Measurements from ENCODE around the gene NCKAP5. TPM values are rescaled to one million over a fixed set of nuclear protein-coding genes. Genes with fewer than 3 reads are reported as not detected.

Gene NCKAP5
- total RNA-seq, 1 donor, result not detected

DNA sequence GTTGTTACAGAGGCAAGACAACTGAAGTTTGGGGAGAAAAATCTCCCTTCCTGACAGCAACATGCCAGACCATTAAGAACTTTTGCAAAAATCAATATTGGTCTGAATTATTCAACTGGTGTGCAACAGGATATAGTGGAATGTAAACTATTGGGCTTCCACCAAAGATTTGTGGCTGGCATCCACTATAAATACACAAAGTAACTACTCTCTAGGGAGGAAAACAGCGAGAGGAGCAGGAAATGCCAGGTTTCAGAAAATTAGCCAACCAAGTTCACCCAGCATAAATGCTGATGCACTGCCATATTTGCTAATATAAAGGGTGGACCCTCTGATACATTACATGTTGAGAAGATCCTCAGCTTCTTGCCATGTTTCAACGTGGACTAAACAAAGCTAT, 630.6 kb downstream of the NCKAP5 start:
- DNase-seq (ENCODE audit: low read depth in 2 of 3, low spot score in 2 of 3), result no peak

DNA sequence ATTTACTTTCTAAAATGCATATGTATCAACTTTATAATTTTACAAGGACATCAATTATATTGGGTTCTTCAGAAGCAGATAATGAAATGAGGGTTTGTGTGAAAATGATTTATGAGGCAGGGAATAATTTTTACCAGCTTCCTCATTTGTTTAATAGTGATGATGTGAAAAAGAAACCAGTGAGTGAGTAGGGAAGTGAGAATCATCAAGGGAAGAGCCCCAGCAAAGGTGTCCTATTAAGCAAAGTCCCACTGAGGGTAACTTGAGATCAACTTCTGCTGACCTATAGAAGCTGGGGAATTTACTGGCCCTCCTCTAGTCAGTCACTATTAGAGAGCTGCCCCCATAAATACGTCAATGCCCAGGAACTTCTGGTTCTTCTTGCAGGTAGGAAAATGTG, 631.5 kb downstream of the NCKAP5 start:
- no peak for DNase-seq (ENCODE audit: low read depth in 2 of 3, low spot score in 2 of 3)

DNA sequence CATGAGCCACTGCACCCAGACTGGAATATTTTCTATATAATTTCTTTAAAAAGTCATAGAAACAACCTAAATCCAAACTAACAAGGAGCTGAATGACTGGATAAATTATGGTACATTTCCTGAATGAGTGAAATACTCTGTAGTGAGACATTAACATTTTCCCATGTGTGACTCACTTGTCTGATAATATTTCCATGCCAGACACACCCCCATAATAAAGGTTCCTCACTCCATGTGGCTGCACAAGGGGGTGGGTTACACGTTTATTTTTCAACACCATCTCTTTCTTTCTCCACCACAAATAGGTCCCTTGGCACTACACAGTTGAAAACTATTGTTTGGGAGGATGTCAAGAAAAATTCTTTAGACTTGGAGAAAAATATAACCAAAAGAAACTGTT, 632.0 kb downstream of the NCKAP5 start:
- no peak for DNase-seq (ENCODE audit: low read depth in 2 of 3, low spot score in 2 of 3)

DNA sequence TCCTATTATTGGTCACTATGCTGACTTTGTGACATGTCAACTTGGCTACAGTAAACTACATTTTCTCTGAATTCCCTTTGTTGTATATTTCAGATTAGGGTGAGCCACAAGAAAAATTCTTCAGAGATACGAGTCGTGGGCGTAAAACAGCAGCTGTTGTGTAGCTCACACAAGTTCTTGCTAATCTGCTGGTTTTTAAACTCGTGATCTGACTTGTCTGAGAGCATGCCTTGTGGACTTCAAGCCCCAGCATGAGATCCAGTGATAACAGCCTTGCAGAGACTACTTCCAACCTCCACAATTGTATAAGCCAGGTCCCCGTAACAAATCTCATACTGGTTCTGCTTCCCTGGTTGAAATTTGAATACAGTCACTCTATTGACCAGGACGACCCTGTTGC, 638.5 kb downstream of the NCKAP5 start:
- DNase-seq (ENCODE audit: low read depth in 2 of 3, low spot score in 2 of 3), result no peak

DNA sequence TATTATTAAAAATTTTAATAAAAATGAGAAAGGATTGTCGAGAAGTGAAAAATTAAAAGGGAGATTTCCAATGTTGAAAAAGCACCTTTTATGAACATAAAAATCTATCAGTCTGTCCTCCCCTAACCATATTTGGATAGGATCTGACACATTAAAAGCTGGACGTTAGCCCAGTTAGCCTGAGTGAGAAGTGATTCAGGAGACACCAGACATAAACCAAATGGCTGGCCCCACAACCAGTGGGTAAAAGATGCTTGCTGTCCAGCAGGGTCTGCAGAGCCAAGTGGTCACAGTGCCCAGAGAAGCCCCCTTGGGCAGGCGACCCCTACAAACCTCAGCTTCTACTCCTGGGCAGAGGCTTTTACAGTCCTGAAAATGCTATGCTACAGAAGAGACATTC, 644.5 kb downstream of the NCKAP5 start:
- no peak for DNase-seq (ENCODE audit: low read depth in 2 of 3, low spot score in 2 of 3)

DNA sequence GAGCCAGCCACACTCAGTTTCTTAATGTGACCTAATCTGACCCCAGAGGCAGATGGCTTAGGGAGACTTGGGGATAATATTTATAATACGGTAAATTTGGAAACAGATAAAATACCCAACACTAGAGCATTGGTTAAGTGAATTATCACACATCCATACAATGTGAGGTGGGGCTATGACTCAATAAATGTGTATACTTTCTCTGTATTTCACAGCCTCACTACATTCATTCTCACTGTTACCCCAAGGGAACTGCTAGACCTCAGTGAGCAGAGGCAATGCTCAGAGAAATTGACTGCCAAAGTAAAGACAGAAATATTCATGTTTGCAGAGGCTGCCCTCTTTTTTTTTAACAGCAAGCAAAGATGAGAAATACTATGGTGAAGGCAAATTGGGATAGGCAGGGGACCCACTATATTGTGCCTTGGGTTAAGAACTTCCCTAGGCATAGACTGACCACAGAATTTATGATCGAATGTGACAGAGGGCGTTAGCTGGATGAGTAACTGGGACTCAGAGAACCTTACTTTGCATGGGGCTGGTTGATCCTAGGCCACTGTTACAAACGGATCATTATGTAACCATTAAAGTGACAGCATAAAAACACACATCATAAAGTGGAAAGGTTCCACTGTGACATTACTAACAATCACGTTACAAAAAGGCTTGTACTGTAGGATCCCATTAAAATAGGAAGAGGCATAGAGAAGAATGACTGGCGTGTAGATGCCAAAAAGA, 652.3 kb downstream of the NCKAP5 start:
- DNase-seq (ENCODE audit: low read depth in 2 of 3, low spot score in 2 of 3), result no peak

DNA sequence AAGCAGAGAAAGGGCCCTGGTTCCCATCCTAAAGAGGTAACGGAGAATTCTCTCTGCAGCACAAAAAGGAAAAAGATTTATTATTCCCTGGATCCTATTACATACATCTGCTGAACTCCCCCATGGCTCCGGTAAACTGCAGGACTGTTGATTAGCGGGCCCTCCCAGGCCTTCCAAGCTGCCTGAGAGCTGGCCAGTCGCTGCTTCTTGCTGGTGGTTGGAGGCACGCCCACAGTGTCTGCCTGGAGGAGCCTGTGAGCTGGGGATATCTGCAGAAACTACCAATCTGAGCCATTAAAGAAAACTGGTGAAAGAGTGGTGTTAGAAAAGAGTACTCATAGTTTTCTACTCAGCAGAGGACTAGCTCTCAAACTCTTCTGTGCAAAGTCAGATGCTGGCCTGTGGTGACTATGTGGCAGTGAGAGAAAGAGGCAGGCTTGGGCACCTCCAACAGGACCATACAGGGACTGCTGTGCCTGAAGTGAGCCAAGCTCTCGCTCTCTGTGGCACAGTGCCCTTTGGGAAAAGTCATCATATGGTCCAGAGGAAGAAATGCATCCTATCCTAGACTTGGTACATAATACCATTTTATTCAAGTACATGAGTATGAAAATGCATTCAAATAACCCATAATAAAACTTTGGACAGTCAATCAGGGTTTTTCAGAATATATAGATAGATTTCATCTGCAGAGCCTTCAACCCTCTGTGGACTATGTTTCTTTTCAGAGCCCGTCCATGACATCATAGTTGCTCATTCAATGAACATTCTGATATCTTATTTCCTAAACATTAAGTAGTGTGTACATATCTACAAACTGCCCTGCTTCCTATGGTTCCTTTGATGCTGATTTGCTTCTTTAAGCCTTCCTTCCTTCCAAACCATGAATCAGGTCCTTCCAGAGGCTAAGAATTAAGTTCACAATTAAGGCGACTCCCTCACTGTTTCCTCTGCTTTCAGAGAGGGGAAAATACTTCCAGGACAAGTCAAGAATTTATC, 656.2 kb downstream of the NCKAP5 start:
- DNase-seq (ENCODE audit: low read depth in 2 of 3, low spot score in 2 of 3), result no peak

DNA sequence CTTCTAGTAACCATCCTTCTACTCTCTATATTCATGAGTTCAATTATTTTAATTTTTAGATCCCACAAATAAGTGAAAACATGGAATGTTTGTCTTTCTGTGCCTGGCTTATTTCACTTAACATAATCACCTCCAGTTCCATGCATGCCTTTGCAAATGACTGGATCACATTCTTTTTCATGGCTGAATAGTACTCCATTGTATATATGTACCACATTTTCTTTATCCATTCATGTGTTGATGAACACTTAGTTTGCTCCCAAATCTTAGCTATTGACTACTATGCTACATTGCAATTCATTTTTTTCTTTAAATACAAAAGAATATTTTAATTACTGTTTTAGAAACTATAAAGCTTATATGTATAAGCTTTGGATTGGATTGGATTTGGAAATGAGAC, 657.8 kb downstream of the NCKAP5 start:
- no peak for DNase-seq (ENCODE audit: low read depth in 2 of 3, low spot score in 2 of 3)

DNA sequence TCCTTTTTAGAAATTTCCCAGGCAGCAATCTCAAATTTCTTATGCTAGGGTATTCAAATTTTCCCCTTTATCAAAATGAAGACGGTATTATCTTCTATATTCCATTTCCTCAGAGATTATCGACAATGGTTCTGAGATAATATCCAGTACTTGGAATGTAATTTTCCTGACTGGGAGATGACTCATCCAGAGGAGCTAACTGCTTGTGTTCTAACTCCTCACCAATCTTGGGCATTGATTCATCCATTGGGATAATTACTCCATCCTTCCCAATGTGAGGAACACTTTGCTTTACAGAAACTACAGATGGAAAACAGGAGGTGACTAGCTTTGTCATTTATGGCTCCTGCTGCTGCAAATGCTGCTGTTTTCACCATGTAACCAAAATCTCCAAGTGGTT, 658.8 kb downstream of the NCKAP5 start:
- DNase-seq (ENCODE audit: low read depth in 2 of 3, low spot score in 2 of 3), result no peak

DNA sequence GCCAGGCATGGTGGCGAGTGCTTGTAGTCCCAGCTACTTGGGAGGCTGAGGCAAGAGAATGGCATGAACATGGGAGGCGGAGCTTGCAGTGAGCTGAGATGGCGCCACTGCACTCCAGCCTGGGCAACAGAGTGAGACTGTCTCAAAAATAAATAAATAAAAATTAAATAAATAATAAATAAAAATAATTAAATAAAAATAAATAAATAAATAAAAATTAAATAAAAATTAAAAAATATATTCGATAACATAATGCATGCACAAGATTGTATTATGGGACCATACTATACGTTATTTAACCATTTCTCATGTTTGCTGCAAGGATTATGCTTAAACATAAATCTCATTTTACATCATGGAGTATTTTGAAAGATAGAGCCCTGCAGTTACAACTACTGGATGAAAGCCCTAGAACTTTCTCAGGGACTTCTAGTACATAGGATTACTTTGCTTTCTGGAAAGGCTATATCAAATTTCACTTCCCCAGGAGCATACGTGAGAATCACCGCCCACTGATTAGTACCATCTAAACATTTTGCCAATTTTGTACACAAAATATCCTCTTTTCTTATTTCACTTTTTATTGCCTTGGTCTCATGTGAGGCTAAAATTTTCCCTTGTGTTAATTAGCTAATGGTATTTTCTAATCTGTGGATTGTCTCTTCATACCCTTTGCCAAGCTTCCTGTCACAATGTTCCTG, 664.0 kb downstream of the NCKAP5 start:
- DNase-seq (ENCODE audit: low read depth in 2 of 3, low spot score in 2 of 3), result no peak

DNA sequence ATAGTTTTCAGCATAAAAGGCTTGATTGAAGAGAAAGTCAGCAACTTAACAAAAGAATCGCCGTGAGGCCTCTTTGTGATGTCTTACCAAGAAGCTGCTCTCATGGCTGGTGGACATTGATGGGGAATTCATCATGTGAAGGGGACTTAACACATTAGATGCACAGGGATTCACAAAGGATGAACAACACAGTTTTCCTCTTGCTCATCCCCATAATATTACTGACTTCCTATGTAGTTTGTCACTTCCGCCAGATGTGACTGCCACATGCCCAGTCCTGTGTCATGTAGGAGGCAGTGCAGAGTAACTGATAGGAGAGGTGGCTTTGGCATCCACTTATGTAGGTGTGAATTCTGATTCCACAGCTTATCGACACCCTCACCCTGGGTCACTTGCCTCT, 665.6 kb downstream of the NCKAP5 start:
- no peak for DNase-seq (ENCODE audit: low read depth in 2 of 3, low spot score in 2 of 3)

DNA sequence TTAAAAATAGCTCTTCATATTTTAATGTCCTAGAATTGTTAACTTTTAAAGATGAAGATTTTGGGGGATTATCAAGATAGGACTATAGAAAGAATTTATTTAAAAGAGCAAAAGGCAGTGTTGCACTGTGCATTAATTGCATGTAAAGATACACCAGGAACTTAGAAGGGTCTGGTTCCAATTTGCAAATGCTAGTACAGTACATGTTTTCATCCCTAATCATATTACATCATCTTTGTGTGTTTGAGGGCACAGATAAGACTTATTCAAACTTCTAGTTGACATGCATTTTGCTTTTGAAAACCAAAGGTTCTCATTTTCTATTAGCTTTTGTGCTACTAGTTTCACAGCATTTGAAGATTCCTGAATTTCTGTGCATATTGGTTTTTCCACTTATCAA, 666.6 kb downstream of the NCKAP5 start:
- no peak for DNase-seq (ENCODE audit: low read depth in 2 of 3, low spot score in 2 of 3)

DNA sequence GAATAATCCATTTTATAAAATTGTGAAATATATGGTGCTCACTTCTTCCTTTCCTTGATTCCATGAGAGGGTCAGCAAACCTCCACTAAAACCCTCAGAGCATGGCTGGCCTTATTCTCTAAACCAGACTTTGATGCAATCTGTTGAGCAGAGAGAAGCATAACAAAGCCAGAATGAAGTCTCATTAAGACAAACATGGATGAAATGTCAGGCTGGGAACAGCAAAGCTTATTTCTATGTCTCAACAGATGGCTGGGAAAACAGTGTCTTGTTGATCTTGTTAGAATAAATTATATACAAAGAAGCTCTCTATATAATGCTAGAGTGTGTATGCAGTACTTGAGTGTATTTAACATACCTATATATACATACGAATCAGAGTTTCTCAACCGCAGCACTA, 671.2 kb downstream of the NCKAP5 start:
- DNase-seq (ENCODE audit: low read depth in 2 of 3, low spot score in 2 of 3), result no peak

DNA sequence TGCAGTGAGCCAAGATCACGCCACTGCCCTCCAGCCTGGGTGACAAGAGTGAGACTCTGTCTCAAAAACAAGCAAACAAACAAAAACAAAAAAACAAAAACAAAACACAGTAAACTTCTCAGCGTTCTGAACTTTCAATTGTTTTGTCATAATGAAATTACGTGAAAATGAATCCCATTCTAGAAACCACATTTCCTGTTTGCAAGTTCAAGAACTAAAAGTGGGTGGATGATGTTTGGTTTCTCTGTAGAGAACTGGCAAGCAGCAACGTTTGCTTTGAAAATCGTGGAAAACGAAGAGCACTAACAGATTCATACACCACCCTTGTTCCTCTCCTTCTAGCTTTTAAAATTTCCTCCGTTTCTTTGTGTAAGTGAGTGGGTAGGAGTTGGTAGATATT, 672.2 kb downstream of the NCKAP5 start:
- no peak for DNase-seq (ENCODE audit: low read depth in 2 of 3, low spot score in 2 of 3)

DNA sequence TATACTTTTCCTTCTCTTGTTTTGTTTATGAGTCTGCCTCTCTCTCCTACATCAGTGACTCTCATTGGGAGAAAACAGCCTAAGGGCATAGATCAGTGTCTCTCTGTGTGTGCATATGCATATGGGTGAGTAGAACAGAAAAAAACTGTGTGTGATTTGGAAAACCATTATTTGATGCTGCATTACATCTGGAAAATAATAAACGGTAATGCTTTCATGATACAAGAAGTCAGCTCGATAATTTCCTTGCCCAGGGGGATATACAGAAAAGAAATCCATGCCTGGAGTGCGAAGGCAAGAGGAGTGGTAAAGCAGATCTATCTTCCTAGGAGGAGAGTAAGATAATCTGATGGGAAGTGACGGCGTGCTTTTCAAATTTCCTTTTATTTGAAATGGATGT, 676.8 kb downstream of the NCKAP5 start:
- no peak for DNase-seq (ENCODE audit: low read depth in 2 of 3, low spot score in 2 of 3)

DNA sequence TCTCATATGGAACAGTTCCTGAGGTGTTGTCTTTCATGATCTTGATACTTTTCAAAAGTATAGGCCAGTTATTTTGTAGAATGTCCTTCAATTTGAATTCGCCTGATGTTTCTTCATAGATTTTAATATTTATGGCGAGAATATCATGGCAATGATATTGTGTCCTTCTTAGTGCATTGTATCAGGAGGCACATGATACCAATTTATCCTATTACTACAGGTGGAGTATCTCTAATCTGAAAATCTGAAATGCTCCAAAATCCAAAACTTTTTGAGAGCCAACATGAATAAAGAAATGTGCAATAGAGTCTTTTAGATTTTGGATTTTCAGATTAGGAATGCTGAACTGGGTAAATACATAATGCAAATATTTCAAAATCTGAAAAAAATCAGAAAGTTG, 681.7 kb downstream of the NCKAP5 start:
- no peak for DNase-seq (ENCODE audit: low read depth in 2 of 3, low spot score in 2 of 3)

DNA sequence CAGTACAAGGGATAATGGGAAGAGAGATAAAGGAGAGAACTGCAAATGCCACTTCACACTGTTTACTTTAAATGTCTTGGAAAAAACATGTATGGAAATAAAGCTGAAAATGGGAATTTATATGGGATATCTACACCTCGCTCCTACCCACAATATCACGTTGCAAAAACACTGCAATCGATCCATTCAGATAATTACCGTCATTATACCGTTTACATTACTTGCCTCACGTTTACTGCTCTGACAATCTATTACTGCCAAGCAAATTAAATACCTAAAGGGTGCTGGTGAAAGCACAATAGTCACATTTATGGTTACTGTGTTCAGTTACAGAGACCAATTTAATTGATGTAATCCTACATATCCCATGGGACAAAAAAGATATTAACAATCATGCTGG, 683.6 kb downstream of the NCKAP5 start:
- DNase-seq (ENCODE audit: low read depth in 2 of 3, low spot score in 2 of 3), result no peak

DNA sequence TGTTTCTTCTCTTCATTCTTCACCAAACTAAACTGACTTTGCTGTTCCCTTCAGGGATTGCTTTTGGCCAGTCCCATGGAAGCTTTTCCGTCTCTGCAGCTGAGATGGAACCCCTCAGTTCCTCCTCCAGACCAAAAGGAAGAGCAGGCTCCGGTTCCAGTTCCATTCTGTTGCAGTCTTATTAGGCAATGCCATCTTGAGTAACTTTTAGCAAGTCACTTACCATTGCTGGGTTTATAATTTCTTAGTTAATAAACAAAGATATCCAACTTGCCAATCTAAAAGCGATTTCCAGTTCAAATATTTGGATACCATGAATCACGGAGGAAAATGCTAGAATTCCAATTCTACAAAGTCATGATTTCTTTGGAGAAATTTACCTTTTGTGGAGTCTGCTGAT, 684.0 kb downstream of the NCKAP5 start:
- no peak for DNase-seq (ENCODE audit: low read depth in 2 of 3, low spot score in 2 of 3)

DNA sequence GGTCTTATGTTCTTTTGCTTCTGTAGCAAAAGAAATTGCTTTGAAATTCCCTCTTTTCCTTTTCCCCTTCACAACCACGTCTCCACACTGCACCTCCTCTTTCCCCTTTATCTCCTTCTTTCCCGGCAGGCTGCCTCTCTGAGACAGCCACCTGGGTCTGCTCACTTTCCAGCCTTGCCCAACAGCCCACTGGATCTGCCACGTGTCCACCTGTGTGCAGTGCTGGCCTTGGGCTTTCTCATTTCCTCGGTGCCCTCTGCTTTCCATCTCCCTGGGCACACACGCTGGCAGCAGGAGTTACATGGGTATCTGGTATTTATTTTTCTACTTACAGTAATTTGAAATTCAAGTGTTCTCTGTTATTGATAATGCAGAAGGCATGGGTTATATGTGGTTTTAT, 684.8 kb downstream of the NCKAP5 start:
- DNase-seq (ENCODE audit: low read depth in 2 of 3, low spot score in 2 of 3), result no peak

DNA sequence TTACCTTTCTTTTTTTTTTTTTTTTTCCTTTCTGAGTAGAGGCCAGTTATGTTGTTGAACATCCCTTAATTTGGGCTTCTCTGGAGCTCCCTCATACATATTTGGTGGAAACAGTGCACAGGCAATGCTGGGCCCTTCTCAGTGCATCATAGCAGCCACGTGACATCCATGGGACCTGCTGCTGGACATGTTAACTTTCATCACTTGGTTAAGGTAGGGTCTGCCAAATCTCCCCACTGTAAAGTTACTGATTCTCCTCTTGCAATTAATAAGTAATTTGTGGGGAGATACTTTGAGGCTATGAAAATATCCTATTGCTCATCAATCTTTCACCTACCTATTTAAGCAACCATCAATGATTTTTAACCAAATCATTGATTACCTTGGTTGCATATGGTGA, 686.7 kb downstream of the NCKAP5 start:
- DNase-seq (ENCODE audit: low read depth in 2 of 3, low spot score in 2 of 3), result no peak

DNA sequence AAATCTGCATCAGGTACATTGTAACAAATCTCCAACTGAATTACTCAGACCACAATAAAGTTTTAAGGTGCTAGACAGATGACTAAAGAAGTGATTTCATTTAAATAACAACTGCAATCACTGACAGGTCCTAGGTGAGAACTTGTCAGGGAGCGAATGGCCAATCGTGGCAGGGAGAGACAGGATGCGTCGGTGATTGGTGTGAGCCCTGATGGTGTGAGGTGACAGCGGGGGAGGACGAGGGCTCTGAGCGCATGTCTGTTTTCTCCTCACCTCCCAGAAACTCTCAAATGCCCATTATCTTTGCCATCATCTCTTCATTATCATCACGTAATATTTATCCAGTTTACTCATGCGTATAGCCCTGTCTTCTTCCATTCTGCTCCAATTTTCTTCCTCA, 690.3 kb downstream of the NCKAP5 start:
- no peak for DNase-seq (ENCODE audit: low read depth in 2 of 3, low spot score in 2 of 3)
